KMS-11 (cell line): ENCODE results near the gene LARGE2.

ENCODE experiments used
- H2AFZ ChIP-seq: fragments of 200-600 bp; sonication (generic); 2 replicates; pipeline ENCODE4 v1.6.1; 2016; ENCODE audit warnings: antibody characterized with exemption, mixed run types, low read depth
- H3K27ac ChIP-seq: fragments of 200-600 bp; sonication (generic); 2 replicates; pipeline ENCODE4 v1.6.1; 2016; ENCODE audit warnings: mild to moderate bottlenecking, mixed run types
- H3K27me3 ChIP-seq: fragments of 200-600 bp; sonication (generic); 2 replicates; pipeline ENCODE4 v1.6.1; 2017; ENCODE audit warnings: mild to moderate bottlenecking, low read depth, mixed run types, moderate library complexity; ENCODE audit not compliant: insufficient read depth
- H3K36me3 ChIP-seq: fragments of 200-600 bp; sonication (generic); 2 replicates; pipeline ENCODE4 v1.6.1; 2017; ENCODE audit warnings: mild to moderate bottlenecking, mixed run types; ENCODE audit not compliant: insufficient read depth
- H3K4me1 ChIP-seq: fragments of 200-600 bp; sonication (generic); 2 replicates; pipeline ENCODE4 v1.6.1; 2016; ENCODE audit warnings: mild to moderate bottlenecking, low read depth, mixed run types; ENCODE audit not compliant: poor library complexity, severe bottlenecking
- H3K4me2 ChIP-seq: fragments of 200-600 bp; sonication (generic); 2 replicates; pipeline ENCODE4 v1.7.0; 2016; ENCODE audit warnings: mild to moderate bottlenecking, mixed run types
- H3K4me3 ChIP-seq: fragments of 200-600 bp; sonication (generic); IDR thresholded peaks from 2 replicates; pipeline ENCODE4 v1.6.1; 2017; ENCODE audit warnings: low read depth, low read length, mixed read lengths; ENCODE audit not compliant: insufficient read depth
- H3K79me2 ChIP-seq: fragments of 200-600 bp; sonication (generic); 2 replicates; pipeline ENCODE4 v1.6.1; 2016; ENCODE audit warnings: low read depth, mixed run types; ENCODE audit not compliant: insufficient read depth
- H3K9ac ChIP-seq: fragments of 200-600 bp; sonication (generic); 2 replicates; pipeline ENCODE4 v1.6.1; 2016; ENCODE audit warnings: mild to moderate bottlenecking, mixed run types
- H4K20me1 ChIP-seq: fragments of 200-600 bp; sonication (generic); 2 replicates; pipeline ENCODE4 v1.6.1; 2016; ENCODE audit warnings: mild to moderate bottlenecking, mixed run types; ENCODE audit not compliant: insufficient read depth
- CTCF ChIP-seq: fragments of 200-600 bp; sonication (generic); conservative IDR thresholded peaks from 2 replicates; pipeline ENCODE4 v1.6.1; 2017; ENCODE audit warnings: low read depth, mild to moderate bottlenecking, antibody characterized with exemption, low read length, moderate library complexity, mixed read lengths

The LARGE2 gene

DNA sequence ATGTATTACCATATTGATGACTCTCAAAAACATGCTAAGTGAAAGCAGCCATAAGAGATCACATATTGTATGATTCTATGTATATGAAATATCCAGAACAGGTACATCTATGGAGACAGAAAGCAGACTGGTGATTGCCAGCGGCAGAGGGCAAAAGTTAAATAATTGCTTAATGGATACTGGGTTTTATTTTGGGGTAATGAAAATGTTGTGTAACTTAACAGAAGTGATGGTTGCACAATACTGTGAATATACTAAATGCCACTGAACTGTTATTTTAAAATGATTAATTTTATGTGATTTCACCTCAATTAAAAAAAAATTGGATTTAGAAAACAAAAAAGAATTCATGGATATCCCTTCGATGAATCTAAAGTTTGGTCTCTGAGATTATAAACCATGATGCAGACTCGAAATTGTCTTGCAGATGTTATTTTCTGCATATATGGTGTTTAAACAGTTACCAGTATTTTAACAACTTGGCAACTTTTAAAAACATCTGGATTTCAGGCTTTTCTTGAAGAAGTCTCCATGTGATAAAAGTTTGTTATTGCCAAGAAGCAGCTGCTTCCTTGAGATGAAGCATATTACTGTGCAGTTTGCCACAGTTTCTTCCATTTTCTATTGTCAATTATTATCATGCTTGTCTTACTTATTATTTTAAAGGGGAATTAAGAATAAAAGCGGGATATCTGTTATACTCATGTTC is 38.1 kb downstream of the LARGE2 start:
- Histone ChIP-seq H3K79me2 (no peaks in the 10 kb centered on the region), H4K20me1 (no peaks in the 10 kb centered on the region), H3K4me2 (no peak overlapping the region), H2AFZ (no peak overlapping the region), H3K4me1 (peaks cover 4% of the 10 kb centered on the region), H3K36me3 (no peaks in the 10 kb centered on the region), H3K27me3 (no peaks in the 10 kb centered on the region), H3K4me3 (no peak overlapping the region), H3K27ac (no peak overlapping the region), H3K9ac (no peak overlapping the region)
- TF ChIP-seq CTCF, result no peak

DNA sequence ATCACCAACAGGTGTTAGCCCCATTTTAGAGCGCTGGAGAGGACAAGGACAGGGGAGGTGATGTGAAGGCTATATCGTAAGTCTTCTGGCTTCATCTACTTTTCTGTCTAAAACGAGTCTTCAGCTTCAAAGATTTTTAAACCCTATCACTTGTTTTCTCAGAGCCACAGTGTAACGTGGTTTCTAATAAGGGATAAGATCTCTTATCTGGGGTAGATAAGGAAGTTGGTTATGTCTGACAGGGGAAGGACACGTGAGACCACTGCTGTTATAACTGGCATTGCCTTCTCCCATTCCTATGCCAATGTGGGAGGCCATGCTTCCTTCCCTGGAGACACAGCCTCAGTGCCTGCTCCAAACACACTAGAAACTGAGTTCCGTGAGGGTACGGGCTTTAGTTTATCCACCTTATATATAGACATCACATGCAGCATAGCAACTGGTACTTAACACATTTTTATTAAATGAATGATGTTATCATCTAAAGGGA is 39.3 kb downstream of the LARGE2 start:
- Histone ChIP-seq H3K79me2 (no peaks in the 10 kb centered on the region), H2AFZ (no peak overlapping the region), H3K4me1 (peaks cover 4% of the 10 kb centered on the region), H3K27ac (no peak overlapping the region), H3K36me3 (no peaks in the 10 kb centered on the region), H3K9ac (no peak overlapping the region), H3K4me3 (no peak overlapping the region), H3K27me3 (no peaks in the 10 kb centered on the region), H4K20me1 (no peaks in the 10 kb centered on the region), H3K4me2 (no peak overlapping the region)
- no peak for TF ChIP-seq CTCF

- Histone ChIP-seq H2AFZ (peak overlapping the region; percentile 42; the same call in 1 of the 2 replicates), H3K9ac (no peak overlapping the region), H3K79me2 (no peaks in the 10 kb centered on the region), H3K36me3 (no peaks in the 10 kb centered on the region), H3K27ac (no peak overlapping the region), H4K20me1 (no peaks in the 10 kb centered on the region), H3K4me3 (no peak overlapping the region), H3K4me1 (peaks cover 4% of the 10 kb centered on the region), H3K4me2 (peak overlapping the region; percentile 56), H3K27me3 (no peaks in the 10 kb centered on the region)
- TF ChIP-seq CTCF, result peak; percentile 98
Observed at GRCh38 chr11:45964911-45965389, 42.5 kb downstream of the LARGE2 start.

DNA sequence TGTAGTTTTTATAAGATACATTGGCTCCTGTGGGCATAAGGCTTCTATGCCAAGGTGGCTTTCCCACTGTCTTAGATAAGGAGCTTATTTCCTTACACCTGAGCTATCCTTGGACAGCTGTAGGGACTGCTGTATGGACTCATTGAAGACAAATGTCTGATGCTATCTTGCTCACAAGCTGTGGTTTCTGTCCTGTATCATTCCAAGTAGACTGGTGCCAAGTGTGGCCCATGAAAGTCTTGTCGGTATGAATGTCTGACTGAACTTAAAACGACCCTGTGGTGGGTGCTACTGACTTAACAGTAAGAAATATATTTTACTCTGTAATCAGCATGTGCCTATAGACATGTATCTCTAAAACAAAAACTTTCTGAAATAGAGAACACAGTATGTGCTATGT is 45.0 kb downstream of the LARGE2 start:
- Histone ChIP-seq H3K27me3 (no peaks in the 10 kb centered on the region), H3K9ac (no peak overlapping the region), H3K4me2 (no peak overlapping the region), H2AFZ (no peak overlapping the region), H4K20me1 (no peaks in the 10 kb centered on the region), H3K27ac (no peak overlapping the region), H3K79me2 (no peaks in the 10 kb centered on the region), H3K4me3 (no peak overlapping the region), H3K4me1 (peaks cover 4% of the 10 kb centered on the region), H3K36me3 (no peaks in the 10 kb centered on the region)
- TF ChIP-seq CTCF, result no peak
